Muscle layer of duodenum (tissue), 2 donors: Measurements from ENCODE around the gene MAN2A1.

Experiments
- H3K27ac ChIP-seq: one replicate; pipeline ENCODE4 v1.7.0; 2013; ENCODE audit warnings: mild to moderate bottlenecking, low read length
- H3K27me3 ChIP-seq: one replicate; pipeline ENCODE4 v1.7.0; 2013; ENCODE audit warnings: low read depth, mild to moderate bottlenecking, control low read depth, low read length
- H3K36me3 ChIP-seq, 2 donors: one replicate each; pipeline ENCODE4 v1.7.0; 2013; ENCODE audit warnings: low read length in 2 of 2, control low read depth in 1 of 2, mild to moderate bottlenecking in 1 of 2; ENCODE audit not compliant: insufficient read depth in 2 of 2, control insufficient read depth in 1 of 2
- H3K4me1 ChIP-seq, 2 donors: one replicate each; pipeline ENCODE4 v1.7.0; 2013; ENCODE audit warnings: low read length in 2 of 2, mild to moderate bottlenecking in 2 of 2, control low read depth in 1 of 2, moderate library complexity in 1 of 2; ENCODE audit not compliant: insufficient read depth in 2 of 2, control insufficient read depth in 1 of 2
- H3K4me3 ChIP-seq, 2 donors: one replicate each; pipeline ENCODE4 v1.7.0; 2013; ENCODE audit warnings: low read length in 2 of 2, low read depth in 1 of 2, mild to moderate bottlenecking in 1 of 2
- H3K9me3 ChIP-seq, 2 donors: one replicate each; pipeline ENCODE4 v1.7.0; 2013; ENCODE audit warnings: low read length in 2 of 2, control low read depth in 1 of 2, mild to moderate bottlenecking in 1 of 2; ENCODE audit not compliant: control insufficient read depth in 1 of 2
- donor health status: healthy.

The MAN2A1 gene

DNA sequence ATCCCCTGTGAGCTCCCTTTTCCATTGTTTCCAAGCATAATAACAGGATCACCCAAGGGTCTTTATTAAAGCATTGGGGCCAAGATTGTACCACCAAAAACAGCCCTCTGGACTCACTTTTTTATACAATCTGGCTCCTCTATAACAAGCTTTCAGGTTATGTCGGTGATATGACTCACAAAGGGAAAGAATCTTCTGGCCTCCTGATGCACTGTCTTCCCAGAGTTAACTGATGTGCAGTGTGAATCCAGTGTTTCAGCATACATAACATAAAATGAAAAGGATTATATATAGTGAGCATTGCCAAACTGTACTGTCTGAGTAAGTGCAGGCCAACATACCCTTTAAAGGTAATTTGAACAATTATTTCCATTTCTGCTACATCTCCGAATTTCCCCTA, 33.9 kb upstream of the MAN2A1 start:
- H3K27ac ChIP-seq: no peak overlapping the region
- H3K4me1 ChIP-seq: peaks cover 0 to 4% of the 10 kb centered on the region in 2 donors
- no peak overlapping the region for H3K4me3 ChIP-seq
- no peaks in the 10 kb centered on the region for H3K27me3 ChIP-seq
- H3K36me3 ChIP-seq: no peaks in the 10 kb centered on the region
- no peaks in the 10 kb centered on the region for H3K9me3 ChIP-seq

DNA sequence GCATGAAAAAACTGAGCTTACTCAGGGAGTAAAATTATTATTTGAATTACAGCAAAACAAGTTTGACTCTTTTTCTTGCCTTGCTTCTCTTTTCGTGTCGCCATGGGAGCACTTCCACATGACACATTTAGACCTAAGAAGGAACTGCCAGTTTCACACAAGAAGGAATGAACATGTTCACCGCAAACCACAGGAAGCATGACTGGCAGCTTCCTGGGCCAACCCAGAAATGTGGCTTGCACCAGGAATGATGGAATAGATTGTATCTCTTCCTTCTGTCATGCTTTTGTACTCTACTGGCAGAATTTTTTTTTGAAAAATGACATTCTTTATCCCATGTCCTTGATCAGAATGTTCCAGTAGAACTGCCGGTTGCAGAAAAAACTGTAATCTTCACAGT, 32.9 kb upstream of the MAN2A1 start:
- Histone ChIP-seq H3K27me3 (no peaks in the 10 kb centered on the region), H3K9me3 (no peaks in the 10 kb centered on the region), H3K4me1 (peaks cover 0 to 4% of the 10 kb centered on the region in 2 donors), H3K27ac (no peak overlapping the region), H3K4me3 (no peak overlapping the region), H3K36me3 (no peaks in the 10 kb centered on the region)

DNA sequence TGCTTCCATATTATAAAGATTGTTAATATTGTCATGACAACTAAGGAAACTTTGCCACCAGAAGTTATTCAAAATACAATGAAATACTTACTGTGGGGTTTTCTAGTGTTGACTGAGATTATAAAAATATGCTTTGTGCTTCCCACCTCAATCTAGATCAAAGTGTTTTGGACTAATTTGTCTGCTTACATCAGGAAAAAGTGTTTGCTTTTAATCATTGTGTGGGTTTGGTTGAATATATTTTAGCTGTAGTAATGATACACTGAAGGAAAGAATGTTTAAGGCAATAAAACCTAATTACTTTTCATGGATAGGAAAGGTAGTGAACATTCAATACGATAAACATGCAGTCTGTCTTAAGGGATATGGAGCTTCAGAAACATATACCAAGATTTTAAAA, 29.8 kb upstream of the MAN2A1 start:
- Histone ChIP-seq H3K27ac (no peak overlapping the region), H3K36me3 (no peaks in the 10 kb centered on the region), H3K4me3 (no peak overlapping the region), H3K4me1 (peaks cover 0 to 4% of the 10 kb centered on the region in 2 donors), H3K27me3 (no peaks in the 10 kb centered on the region), H3K9me3 (no peaks in the 10 kb centered on the region)

DNA sequence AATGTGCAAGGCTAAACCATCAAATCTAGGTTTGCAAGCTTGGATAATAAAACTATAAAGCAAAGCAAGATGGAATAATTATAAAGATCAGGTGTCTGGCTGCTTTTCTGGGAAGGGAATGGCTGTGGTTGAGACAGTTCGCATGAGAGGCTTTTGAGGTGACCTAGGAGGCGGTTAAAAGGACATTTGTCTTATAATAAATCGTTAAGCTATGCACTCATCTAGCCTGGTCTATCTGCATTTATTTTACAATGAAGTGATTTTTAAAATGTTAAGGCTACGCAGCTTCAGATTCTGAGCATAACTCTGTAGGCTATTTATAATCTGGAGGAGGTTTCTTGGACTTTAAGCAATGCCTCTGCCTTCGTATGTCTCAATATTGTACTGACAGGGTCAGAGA, 29.4 kb upstream of the MAN2A1 start:
- no peaks in the 10 kb centered on the region for H3K36me3 ChIP-seq
- H3K4me1 ChIP-seq: peaks cover 0 to 4% of the 10 kb centered on the region in 2 donors
- no peak overlapping the region for H3K27ac ChIP-seq
- H3K4me3 ChIP-seq: no peak overlapping the region
- no peaks in the 10 kb centered on the region for H3K27me3 ChIP-seq
- H3K9me3 ChIP-seq: no peaks in the 10 kb centered on the region

DNA sequence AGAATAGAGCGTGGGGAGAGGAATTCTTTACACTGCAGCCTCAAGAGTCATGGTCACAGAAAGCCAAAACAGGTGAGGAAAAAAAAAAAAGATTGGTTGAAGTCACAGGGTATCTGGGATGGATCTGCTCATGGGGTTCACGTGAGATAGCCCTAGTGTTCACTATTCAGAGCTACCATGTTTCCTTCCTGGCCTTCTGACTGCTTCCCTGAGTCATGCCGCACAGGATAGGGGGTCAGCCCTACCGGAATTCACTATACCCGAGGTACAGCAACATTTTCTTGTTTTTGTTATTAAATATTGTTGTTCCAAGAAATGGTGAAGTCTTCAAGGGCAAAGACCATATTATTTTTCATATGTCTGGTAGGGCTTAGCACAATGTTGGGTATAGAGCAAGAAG, 21.5 kb upstream of the MAN2A1 start:
- Histone ChIP-seq H3K27me3 (no peaks in the 10 kb centered on the region), H3K36me3 (no peaks in the 10 kb centered on the region), H3K4me3 (no peak overlapping the region), H3K27ac (no peak overlapping the region), H3K4me1 (no peaks in the 10 kb centered on the region), H3K9me3 (no peaks in the 10 kb centered on the region)

DNA sequence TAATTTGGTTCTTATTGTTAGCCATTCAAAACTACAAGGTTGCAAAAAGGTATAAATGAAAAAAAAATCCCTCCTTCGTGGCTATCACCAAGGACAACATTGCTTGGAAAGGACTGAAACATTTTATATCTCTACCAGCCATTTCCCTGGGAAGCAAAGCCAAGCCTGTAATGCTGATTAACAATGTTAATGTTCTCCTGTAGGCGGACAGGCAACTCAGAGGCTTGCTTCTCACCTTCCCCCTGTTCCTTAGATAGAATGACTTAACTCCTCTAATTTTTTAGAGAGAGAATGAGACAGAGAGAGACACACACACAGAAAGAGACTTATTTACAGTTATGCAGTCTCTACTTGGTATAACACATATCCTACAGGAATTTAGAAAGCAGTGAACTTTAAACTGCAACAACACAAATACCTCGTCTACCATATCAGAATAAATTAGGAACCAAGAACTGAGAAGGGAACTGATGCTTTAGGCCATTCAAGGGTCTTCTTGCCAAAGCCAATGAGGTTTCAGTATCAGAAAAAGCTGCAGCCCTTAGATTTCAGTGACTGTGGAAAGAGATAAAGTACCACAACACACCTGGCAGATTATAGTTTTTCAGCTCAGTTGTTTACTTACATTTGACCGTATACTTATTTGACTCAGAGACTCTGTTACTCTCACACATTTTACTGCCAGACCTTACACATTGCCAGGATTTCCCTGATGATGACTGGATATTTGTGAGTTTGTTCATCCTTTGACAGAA, 20.9 kb upstream of the MAN2A1 start:
- Histone ChIP-seq H3K27me3 (no peaks in the 10 kb centered on the region), H3K4me3 (no peak overlapping the region), H3K36me3 (no peaks in the 10 kb centered on the region), H3K27ac (no peak overlapping the region), H3K9me3 (no peaks in the 10 kb centered on the region), H3K4me1 (no peaks in the 10 kb centered on the region)

DNA sequence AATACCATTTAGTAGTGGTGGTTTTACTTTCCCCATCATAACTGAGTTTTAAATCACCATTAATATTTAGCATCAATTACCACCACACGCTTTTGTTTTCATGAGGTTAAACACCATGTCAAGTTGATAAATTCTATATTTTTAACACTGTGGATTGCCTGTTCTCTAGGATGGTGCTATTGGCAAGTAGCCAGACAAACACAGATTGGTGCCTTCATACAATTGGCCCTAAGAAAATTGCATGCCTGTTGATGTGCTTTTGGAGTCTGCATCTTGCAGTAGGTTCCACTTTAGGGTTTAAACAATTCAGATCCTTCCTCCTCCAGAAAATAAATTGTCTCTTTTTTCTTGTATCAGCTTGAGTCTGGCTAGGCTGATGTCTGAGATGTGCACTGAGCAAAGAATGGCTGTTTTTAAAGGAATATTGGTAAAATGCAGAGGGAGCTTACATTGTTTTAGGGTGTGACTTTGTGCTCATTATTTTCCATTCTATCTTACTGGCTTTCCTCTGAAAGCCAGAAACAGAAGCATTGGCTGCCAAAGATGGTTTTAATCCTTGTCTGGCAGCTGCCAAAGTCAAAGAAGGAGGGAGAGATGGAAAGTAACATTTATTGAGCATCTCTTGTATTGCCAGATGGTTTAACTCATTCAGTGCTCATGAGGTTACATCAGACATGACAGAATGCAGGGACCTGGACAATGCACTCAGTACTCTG, 19.6 kb upstream of the MAN2A1 start:
- H3K27me3 ChIP-seq: no peaks in the 10 kb centered on the region
- no peak overlapping the region for H3K4me3 ChIP-seq
- H3K36me3 ChIP-seq: no peaks in the 10 kb centered on the region
- H3K4me1 ChIP-seq: no peaks in the 10 kb centered on the region
- no peaks in the 10 kb centered on the region for H3K9me3 ChIP-seq
- no peak overlapping the region for H3K27ac ChIP-seq

DNA sequence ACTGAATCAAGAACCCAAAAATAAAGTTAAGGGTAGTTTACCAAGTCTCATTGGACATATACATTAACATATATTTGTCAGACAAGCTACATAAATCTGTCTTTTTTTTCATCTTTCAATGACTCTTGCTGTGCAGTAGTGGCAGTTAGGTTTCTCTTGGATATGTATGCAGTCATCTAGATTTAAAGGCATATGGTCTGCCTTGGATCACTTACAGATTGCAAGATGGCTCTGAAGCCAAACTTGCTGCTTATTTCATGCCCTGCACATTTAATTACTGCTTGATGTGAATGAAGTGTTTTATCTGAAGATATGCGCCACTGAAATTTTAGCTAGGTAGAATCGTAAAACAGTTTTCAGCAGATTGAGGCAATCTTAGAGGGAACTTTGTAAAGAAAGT, 18.6 kb upstream of the MAN2A1 start:
- Histone ChIP-seq H3K27me3 (no peaks in the 10 kb centered on the region), H3K36me3 (no peaks in the 10 kb centered on the region), H3K9me3 (no peaks in the 10 kb centered on the region), H3K4me3 (no peak overlapping the region), H3K27ac (no peak overlapping the region), H3K4me1 (no peaks in the 10 kb centered on the region)

DNA sequence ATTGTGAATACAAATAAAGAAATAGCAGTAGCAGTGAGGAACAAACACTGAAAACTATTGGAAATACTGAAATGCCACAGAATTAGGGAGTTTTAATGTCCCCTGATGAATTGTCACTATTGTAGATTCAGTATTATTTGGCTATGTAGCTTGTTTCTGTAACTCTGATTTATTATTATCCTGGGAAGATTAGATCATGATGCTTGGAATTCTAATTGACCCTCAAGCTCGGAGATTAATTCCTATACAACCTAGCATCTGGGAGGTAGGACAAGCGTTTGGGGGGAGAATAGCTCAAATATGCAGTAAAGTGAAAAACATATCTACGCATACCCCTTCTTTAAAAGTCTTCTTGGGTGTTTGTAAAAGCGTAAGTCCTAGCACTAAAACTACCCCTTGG, 15.1 kb upstream of the MAN2A1 start:
- Histone ChIP-seq H3K36me3 (no peaks in the 10 kb centered on the region), H3K27ac (no peak overlapping the region)

DNA sequence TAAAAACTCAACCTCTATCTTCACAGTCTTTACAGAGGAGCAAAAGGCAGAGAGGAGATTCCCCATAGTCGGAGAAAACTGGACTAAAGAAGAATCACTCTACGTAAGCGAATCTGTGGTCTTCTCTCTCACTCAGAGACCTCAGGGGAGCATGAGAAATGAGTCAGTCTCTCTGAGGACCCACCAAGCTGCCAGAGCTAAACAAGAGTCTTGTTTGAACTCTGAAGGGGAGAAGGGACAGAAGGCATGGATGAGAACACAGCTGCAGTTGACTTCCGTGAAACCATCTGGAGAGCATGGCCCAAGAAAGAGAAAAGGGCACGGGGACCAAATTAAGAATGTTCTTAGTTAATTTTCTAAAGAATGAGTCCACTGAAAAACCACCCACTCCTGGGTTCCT, 12.8 kb upstream of the MAN2A1 start:
- no peak overlapping the region for H3K4me3 ChIP-seq
- H3K9me3 ChIP-seq: no peaks in the 10 kb centered on the region
- H3K4me1 ChIP-seq: no peaks in the 10 kb centered on the region
- no peak overlapping the region for H3K27ac ChIP-seq
- H3K27me3 ChIP-seq: no peaks in the 10 kb centered on the region
- H3K36me3 ChIP-seq: no peaks in the 10 kb centered on the region

More for the DNA sequence above, 15.1 kb upstream of the MAN2A1 start:
- no peaks in the 10 kb centered on the region for H3K27me3 ChIP-seq
- no peak overlapping the region for H3K4me3 ChIP-seq
- no peaks in the 10 kb centered on the region for H3K9me3 ChIP-seq
- H3K4me1 ChIP-seq: no peaks in the 10 kb centered on the region

DNA sequence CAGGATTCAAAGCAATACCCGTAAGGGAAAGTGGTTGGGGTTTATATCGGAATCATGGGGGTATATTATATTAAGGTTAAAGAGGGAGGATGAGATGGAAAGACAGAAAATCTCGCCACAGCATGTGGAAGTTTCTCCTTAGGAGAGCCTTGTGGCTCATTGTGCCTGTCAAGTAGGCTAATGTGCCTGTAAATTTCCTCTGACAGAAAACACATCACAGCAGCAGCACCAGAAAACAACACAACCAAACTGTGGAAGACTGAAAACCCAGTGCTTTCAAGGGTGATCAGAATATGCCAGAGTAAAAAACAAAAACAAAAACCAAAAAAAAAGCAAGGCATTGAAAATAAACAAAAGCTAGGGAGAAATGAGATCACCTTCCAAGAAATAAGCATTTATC, 11.3 kb upstream of the MAN2A1 start:
- Histone ChIP-seq H3K4me1 (no peaks in the 10 kb centered on the region), H3K27me3 (no peaks in the 10 kb centered on the region), H3K4me3 (no peak overlapping the region), H3K27ac (no peak overlapping the region), H3K9me3 (no peaks in the 10 kb centered on the region), H3K36me3 (no peaks in the 10 kb centered on the region)

DNA sequence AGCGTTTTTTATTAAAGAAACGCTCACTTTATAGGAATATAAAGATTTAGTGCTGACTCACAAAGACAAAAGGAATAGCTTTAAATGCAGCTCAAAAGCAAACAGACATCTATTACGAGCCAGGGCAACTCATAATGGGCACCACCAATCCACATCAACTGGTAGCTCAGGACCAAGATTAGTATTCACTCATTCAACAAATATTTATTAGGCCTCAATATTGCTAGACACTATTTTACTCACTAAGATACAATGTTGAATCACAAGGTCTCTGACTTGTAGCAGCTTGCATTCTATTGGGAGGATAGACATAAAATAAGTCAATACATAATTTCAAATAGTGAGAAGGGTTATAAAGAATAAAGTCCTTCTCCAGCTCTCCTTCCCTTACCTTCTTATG, 8.0 kb upstream of the MAN2A1 start:
- no peak overlapping the region for H3K4me3 ChIP-seq
- H3K36me3 ChIP-seq: no peaks in the 10 kb centered on the region
- H3K4me1 ChIP-seq: no peaks in the 10 kb centered on the region
- H3K9me3 ChIP-seq: no peaks in the 10 kb centered on the region
- no peaks in the 10 kb centered on the region for H3K27me3 ChIP-seq
- H3K27ac ChIP-seq: no peak overlapping the region
